GM12873 (cell line): ENCODE data around the gene PPP2R5D.

Experiments
- CTCF ChIP-seq: IDR thresholded peaks from 2 replicates; pipeline ENCODE4 v1.5.1; 2012; ENCODE audit warnings: low read depth, mild to moderate bottlenecking, moderate library complexity, low read length, control low read depth; ENCODE audit not compliant: insufficient read depth; ENCODE audit errors: missing control alignments

Gene PPP2R5D

GRCh38 chr6:43047998-43048397, 63.6 kb downstream of the PPP2R5D start:
- TF ChIP-seq CTCF = no peak

- TF ChIP-seq CTCF = no peak
Observed at GRCh38 chr6:43050981-43051380, 66.6 kb downstream of the PPP2R5D start.

GRCh38 chr6:43052225-43052841, 68.0 kb downstream of the PPP2R5D start:
- no peak for TF ChIP-seq CTCF

GRCh38 chr6:43052842-43053544, 68.6 kb downstream of the PPP2R5D start:
- no peak for TF ChIP-seq CTCF

- no peak for TF ChIP-seq CTCF
Observed at GRCh38 chr6:43053545-43054205, 69.3 kb downstream of the PPP2R5D start, which contains the start of gene CUL7. CUL7 (minus strand) TSS chr6:43053851; CDS start chr6:43052788, 1,063 bp downstream.

GRCh38 chr6:43054206-43054943, 70.0 kb downstream of the PPP2R5D start:
- no peak for TF ChIP-seq CTCF

GRCh38 chr6:43055966-43056365, 71.6 kb downstream of the PPP2R5D start:
- TF ChIP-seq CTCF = no peak
